IPS DF 19.7 (cell line): ENCODE measurements around the gene TWF1.
"Not testable (repeated sequence)": the region's sequence is repeated elsewhere in the genome, so short reads cannot be mapped to it uniquely, and the experiment has no call there.

Experiments used
- DNase-seq: peaks from one replicate; pipeline ENCODE4 v3.0.0-alpha.2; 2013; ENCODE audit warnings: low read depth, low spot score

The TWF1 gene

GRCh38 chr12:43805149-43805859 is 813 bp downstream of the TWF1 start:
- DNase-seq: no peak

- DNase-seq: no peak
Observed at GRCh38 chr12:43797561-43798217, 8.4 kb downstream of the TWF1 start.

GRCh38 chr12:43795716-43796280 is 10.3 kb downstream of the TWF1 start:
- no peak for DNase-seq

GRCh38 chr12:43789941-43790340 is 16.2 kb downstream of the TWF1 start:
- no peak for DNase-seq

- DNase-seq: no peak
Observed at GRCh38 chr12:43786899-43787693, 19.0 kb downstream of the TWF1 start.

- no peak for DNase-seq
Observed at GRCh38 chr12:43776498-43776897, 29.6 kb downstream of the TWF1 start.

- no peak for DNase-seq
Observed at GRCh38 chr12:43766291-43766690, 39.8 kb downstream of the TWF1 start.

GRCh38 chr12:43764528-43764927 is 41.6 kb downstream of the TWF1 start:
- no peak for DNase-seq

GRCh38 chr12:43763769-43764168 is 42.3 kb downstream of the TWF1 start:
- DNase-seq: no peak

GRCh38 chr12:43762596-43762995 is 43.5 kb downstream of the TWF1 start:
- no peak for DNase-seq

GRCh38 chr12:43761500-43761899 is 44.6 kb downstream of the TWF1 start:
- DNase-seq: no peak

GRCh38 chr12:43760396-43760795 is 45.7 kb downstream of the TWF1 start:
- no peak for DNase-seq

GRCh38 chr12:43758728-43759563 is 47.2 kb downstream of the TWF1 start, which contains the start of the genes IRAK4 and PUS7L:
TSS of gene IRAK4 (plus strand) at chr12:43758951. CDS start at chr12:43768112, 9,161 bp downstream.
TSS of gene PUS7L (minus strand) at chr12:43758790. CDS start at chr12:43755245, 3,545 bp downstream.
- DNase-seq: peak; percentile 90

GRCh38 chr12:43758247-43758727 is 47.8 kb downstream of the TWF1 start:
- DNase-seq: no peak

- no peak for DNase-seq
Observed at GRCh38 chr12:43754015-43754414, 52.1 kb downstream of the TWF1 start.

GRCh38 chr12:43751360-43751759 is 54.8 kb downstream of the TWF1 start:
- not testable (repeated sequence) for DNase-seq

- no peak for DNase-seq
Observed at GRCh38 chr12:43750814-43751213, 55.3 kb downstream of the TWF1 start.

- no peak for DNase-seq
Observed at GRCh38 chr12:43749016-43749415, 57.1 kb downstream of the TWF1 start.

GRCh38 chr12:43744826-43745225 is 61.3 kb downstream of the TWF1 start:
- no peak for DNase-seq
